HepG2 (cell line): ENCODE results near the gene PEX12. TPM values are rescaled to one million over a fixed set of nuclear protein-coding genes. Genes with fewer than 3 reads are reported as not detected.

ENCODE experiments used
- CENPX ChIP-seq: sonication (generic); formaldehyde crosslinking; IDR thresholded peaks from 2 replicates; pipeline ENCODE4 v1.9.0; 2021; ENCODE audit warnings: mild to moderate bottlenecking, missing genetic modification reagents, moderate library complexity
- DR1 ChIP-seq: sonication (generic); formaldehyde crosslinking; IDR thresholded peaks from 2 replicates; pipeline ENCODE4 v1.8.0; 2021; ENCODE audit warnings: mild to moderate bottlenecking, missing genetic modification reagents, inconsistent platforms
- FOXP1 ChIP-seq, 2 experiments: fragments of 450-650 bp in 1 of 2; IDR thresholded peaks; 2 replicates each; pipeline ENCODE4 v1.6.1; 2017 to 2018; ENCODE audit warnings: antibody characterized with exemption in 1 of 2
- HNRNPLL ChIP-seq: fragments of 200-400 bp; formaldehyde crosslinking; IDR thresholded peaks from 2 replicates; pipeline ENCODE4 v1.6.1; 2017; ENCODE audit warnings: mild to moderate bottlenecking, low read depth, low read length; ENCODE audit not compliant: poor library complexity, severe bottlenecking
- JUN ChIP-seq: sonication (generic); formaldehyde crosslinking; IDR thresholded peaks from 2 replicates; pipeline ENCODE4 v1.4.0; 2020; ENCODE audit warnings: mild to moderate bottlenecking, missing genetic modification reagents
- MEIS2 ChIP-seq: sonication (generic); formaldehyde crosslinking; IDR thresholded peaks from 2 replicates; pipeline ENCODE4 v1.9.0; 2021; ENCODE audit warnings: mild to moderate bottlenecking, missing genetic modification reagents
- MYC ChIP-seq: sonication (generic); formaldehyde crosslinking; IDR thresholded peaks from 2 replicates; pipeline ENCODE4 v1.9.0; 2021; ENCODE audit warnings: missing genetic modification reagents, borderline replicate concordance
- NR3C1 ChIP-seq: sonication (generic); formaldehyde crosslinking; IDR thresholded peaks from 2 replicates; pipeline ENCODE4 v1.4.0; 2020; ENCODE audit warnings: missing genetic modification reagents
- RCOR2 ChIP-seq: IDR thresholded peaks from 2 replicates; pipeline ENCODE4 v1.6.1; 2016; ENCODE audit warnings: missing biosample characterization, missing genetic modification reagents
- STAG1 ChIP-seq: sonication (generic); formaldehyde crosslinking; IDR thresholded peaks from 2 replicates; pipeline ENCODE4 v1.4.0; 2020; ENCODE audit warnings: missing genetic modification reagents
- ZBTB8A ChIP-seq: sonication (generic); formaldehyde crosslinking; IDR thresholded peaks from 2 replicates; pipeline ENCODE4 v1.4.0; 2020; ENCODE audit warnings: mild to moderate bottlenecking, low read depth, missing genetic modification reagents, borderline replicate concordance
- ZC3H4 ChIP-seq: sonication (generic); formaldehyde crosslinking; IDR thresholded peaks from 2 replicates; pipeline ENCODE4 v1.4.0; 2020; ENCODE audit warnings: missing genetic modification reagents, borderline replicate concordance
- ZFP36L2 ChIP-seq: sonication (generic); formaldehyde crosslinking; IDR thresholded peaks from 2 replicates; pipeline ENCODE4 v1.4.0; 2020; ENCODE audit warnings: missing genetic modification reagents
- ZKSCAN5 ChIP-seq: sonication (generic); formaldehyde crosslinking; IDR thresholded peaks from 2 replicates; pipeline ENCODE4 v1.5.1; 2020; ENCODE audit warnings: mild to moderate bottlenecking, missing genetic modification reagents
- ZNF12 ChIP-seq: sonication (generic); formaldehyde crosslinking; IDR thresholded peaks from 2 replicates; pipeline ENCODE4 v1.5.0; 2020; ENCODE audit warnings: missing genetic modification reagents
- ZNF121 ChIP-seq: sonication (generic); formaldehyde crosslinking; IDR thresholded peaks from 2 replicates; pipeline ENCODE4 v1.5.0; 2020; ENCODE audit warnings: mild to moderate bottlenecking, missing genetic modification reagents
- ZNF225 ChIP-seq: sonication (generic); formaldehyde crosslinking; IDR thresholded peaks from 2 replicates; pipeline ENCODE4 v1.4.0; 2020; ENCODE audit warnings: mild to moderate bottlenecking, missing genetic modification reagents
- ZNF383 ChIP-seq: sonication (generic); formaldehyde crosslinking; IDR thresholded peaks from 2 replicates; pipeline ENCODE4 v1.4.0; 2020; ENCODE audit warnings: missing genetic modification reagents, mild to moderate bottlenecking, borderline replicate concordance
- ZNF543 ChIP-seq: sonication (generic); formaldehyde crosslinking; IDR thresholded peaks from 2 replicates; pipeline ENCODE4 v1.4.0; 2020; ENCODE audit warnings: mild to moderate bottlenecking, missing genetic modification reagents
- ZNF557 ChIP-seq: sonication (generic); formaldehyde crosslinking; IDR thresholded peaks from 2 replicates; pipeline ENCODE4 v1.4.0; 2020; ENCODE audit warnings: missing genetic modification reagents
- ZNF607 ChIP-seq: sonication (generic); formaldehyde crosslinking; IDR thresholded peaks from 2 replicates; pipeline ENCODE4 v1.5.1; 2020; ENCODE audit warnings: missing genetic modification reagents, mild to moderate bottlenecking, borderline replicate concordance
- ZNF674 ChIP-seq: sonication (generic); formaldehyde crosslinking; IDR thresholded peaks from 2 replicates; pipeline ENCODE4 v1.5.0; 2020; ENCODE audit warnings: low read depth, mild to moderate bottlenecking, missing genetic modification reagents
- ZSCAN30 ChIP-seq: sonication (generic); formaldehyde crosslinking; IDR thresholded peaks from 2 replicates; pipeline ENCODE4 v1.5.0; 2020; ENCODE audit warnings: mild to moderate bottlenecking, missing genetic modification reagents
- polyA plus RNA-seq, 8 experiments: library from polyadenylated mRNA; depleted of rRNA in 3 of 8; stranded (reverse) in 7 of 8; unstranded in 1 of 8; fragments of >200 nt; fragmentation: Illumina TruSeq in 4 of 8; extraction: Trizol in 4 of 8; gene quantifications; 2 replicates each; pipeline versions ENCODE4 v1.2.1 to v1.2.3, GENCODE V29; 2011 to 2016; ENCODE audit warnings: low read depth in 4 of 8, missing spikeins in 1 of 8, mixed read lengths in 1 of 8; ENCODE audit not compliant: insufficient read depth in 1 of 8
- total RNA-seq, 5 experiments: library from RNA; depleted of rRNA; stranded (reverse); fragments of >200 nt; fragmentation: Illumina TruSeq; extraction: Trizol; gene quantifications; 2 replicates each; pipeline ENCODE4 v1.2.3, GENCODE V29; 2016; ENCODE audit warnings: low read depth in 1 of 5
- TF ChIP-seq, protein P1 (sequence below): sonication (generic); formaldehyde crosslinking; IDR thresholded peaks from 2 replicates; pipeline ENCODE4 v1.5.0; 2020; ENCODE audit warnings: missing genetic modification reagents
- TF ChIP-seq, protein P2 (sequence below): sonication (generic); formaldehyde crosslinking; IDR thresholded peaks from 2 replicates; pipeline ENCODE4 v1.4.0; 2020; ENCODE audit warnings: missing genetic modification reagents
- TF ChIP-seq, protein P3 (sequence below): sonication (generic); formaldehyde crosslinking; IDR thresholded peaks from 2 replicates; pipeline ENCODE4 v1.8.0; 2023; ENCODE audit warnings: mild to moderate bottlenecking, missing genetic modification reagents

Gene PEX12
- total and polyA plus RNA-seq, 2 of the 13 experiments (the other 11 are each of a cell fraction or from before 2014, with no cell fraction given): 5.1 to 11.9 TPM

DNA sequence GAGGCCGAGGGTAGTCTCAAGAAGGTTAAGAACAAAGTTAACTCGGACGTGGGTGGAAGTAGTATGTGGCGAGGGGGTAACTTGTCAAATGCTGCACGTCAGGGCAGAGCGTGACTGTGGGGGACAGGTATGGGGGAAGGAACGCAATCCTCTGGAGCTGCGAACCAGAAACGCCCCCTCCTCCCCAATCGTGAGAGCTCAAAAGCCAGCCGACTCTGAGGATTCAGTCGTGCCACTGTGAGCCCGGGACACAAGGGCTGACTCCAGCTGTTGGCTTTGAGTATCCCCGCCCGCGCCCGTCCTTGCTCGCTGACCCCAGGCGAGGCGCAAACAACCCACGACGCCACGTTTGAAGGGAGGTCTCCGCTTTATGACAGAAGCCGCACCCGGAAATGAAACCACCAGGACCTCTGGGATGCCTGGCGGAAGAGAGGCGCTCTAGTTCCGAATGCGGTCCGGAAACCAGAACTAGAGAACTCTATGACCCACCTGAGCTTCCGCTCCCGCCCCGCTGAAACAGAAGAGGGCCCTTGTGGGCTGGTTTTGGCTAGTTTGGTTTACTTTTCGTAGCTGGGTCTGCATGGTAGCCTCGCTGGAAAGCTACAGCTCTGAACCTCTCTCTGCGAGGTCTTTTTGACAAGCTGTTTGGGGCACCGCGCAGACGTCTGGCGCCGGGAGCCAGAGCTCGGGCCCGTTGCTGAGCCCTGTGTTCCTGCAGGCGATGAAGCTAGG, at the start of gene PEX12 (continued):
- TF ChIP-seq ZNF674 (CRISPR knock-in tag) (no peak), MYC (CRISPR knock-in tag) (peak; percentile 86; the same call in 1 of the 2 replicates), JUN (peak; percentile 58; the same call in 1 of the 2 replicates), NR3C1 (CRISPR knock-in tag) (no peak), ZNF121 (no peak), ZNF607 (CRISPR knock-in tag) (no peak), STAG1 (peak; percentile 1; the same call in 1 of the 2 replicates), ZFP36L2 (CRISPR knock-in tag) (no peak), RCOR2 (CRISPR knock-in tag) (no peak), ZSCAN30 (CRISPR knock-in tag) (no peak), ZNF383 (CRISPR knock-in tag) (no peak), FOXP1 (IDR thresholded peaks at IDR 0.05) (no peak), FOXP1 (CRISPR knock-in tag; IDR thresholded peaks at IDR 0.05) (no peak), CENPX (CRISPR knock-in tag) (no peak), ZBTB8A (CRISPR knock-in tag) (no peak), ZKSCAN5 (CRISPR knock-in tag) (no peak; the same call in 1 of the 2 replicates), ZNF543 (CRISPR knock-in tag) (peak; percentile 51; the same call in 1 of the 2 replicates), MEIS2 (CRISPR knock-in tag) (peak; percentile 89; the same call in 1 of the 2 replicates), ZNF225 (CRISPR knock-in tag) (0 out of 2 replicates have a peak, but pooled peaks have one; percentile 33), DR1 (0 out of 2 replicates have a peak, but pooled peaks have one; percentile 44), HNRNPLL (peak; percentile 62), ZNF557 (CRISPR knock-in tag) (0 out of 2 replicates have a peak, but pooled peaks have one; percentile 47), ZC3H4 (no peak), ZNF12 (no peak)
- TF ChIP-seq, protein P1, sequence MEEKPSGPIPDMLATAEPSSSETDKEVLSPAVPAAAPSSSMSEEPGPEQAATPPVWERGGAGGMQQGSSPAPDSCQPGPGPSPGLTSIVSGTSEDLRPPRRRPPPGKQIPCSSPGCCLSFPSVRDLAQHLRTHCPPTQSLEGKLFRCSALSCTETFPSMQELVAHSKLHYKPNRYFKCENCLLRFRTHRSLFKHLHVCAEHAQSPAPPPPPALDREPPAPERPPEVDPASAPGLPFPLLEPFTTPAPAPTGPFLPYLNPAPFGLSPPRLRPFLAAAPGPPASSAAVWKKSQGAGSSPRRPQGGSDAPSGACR (CRISPR knock-in tag): peak; percentile 74
- TF ChIP-seq, protein P2, sequence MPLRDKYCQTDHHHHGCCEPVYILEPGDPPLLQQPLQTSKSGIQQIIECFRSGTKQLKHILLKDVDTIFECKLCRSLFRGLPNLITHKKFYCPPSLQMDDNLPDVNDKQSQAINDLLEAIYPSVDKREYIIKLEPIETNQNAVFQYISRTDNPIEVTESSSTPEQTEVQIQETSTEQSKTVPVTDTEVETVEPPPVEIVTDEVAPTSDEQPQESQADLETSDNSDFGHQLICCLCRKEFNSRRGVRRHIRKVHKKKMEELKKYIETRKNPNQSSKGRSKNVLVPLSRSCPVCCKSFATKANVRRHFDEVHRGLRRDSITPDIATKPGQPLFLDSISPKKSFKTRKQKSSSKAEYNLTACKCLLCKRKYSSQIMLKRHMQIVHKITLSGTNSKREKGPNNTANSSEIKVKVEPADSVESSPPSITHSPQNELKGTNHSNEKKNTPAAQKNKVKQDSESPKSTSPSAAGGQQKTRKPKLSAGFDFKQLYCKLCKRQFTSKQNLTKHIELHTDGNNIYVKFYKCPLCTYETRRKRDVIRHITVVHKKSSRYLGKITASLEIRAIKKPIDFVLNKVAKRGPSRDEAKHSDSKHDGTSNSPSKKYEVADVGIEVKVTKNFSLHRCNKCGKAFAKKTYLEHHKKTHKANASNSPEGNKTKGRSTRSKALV: peak; percentile 42; the same call in 1 of the 2 replicates
- TF ChIP-seq, protein P3, sequence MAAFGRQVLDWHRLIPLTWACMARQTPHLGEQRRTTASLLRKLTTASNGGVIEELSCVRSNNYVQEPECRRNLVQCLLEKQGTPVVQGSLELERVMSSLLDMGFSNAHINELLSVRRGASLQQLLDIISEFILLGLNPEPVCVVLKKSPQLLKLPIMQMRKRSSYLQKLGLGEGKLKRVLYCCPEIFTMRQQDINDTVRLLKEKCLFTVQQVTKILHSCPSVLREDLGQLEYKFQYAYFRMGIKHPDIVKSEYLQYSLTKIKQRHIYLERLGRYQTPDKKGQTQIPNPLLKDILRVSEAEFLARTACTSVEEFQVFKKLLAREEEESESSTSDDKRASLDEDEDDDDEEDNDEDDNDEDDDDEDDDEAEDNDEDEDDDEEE (CRISPR knock-in tag): no peak; the same call in 1 of the 2 replicates
